MM.1S (cell line): ENCODE data around the gene RPS6KA6.

Experiments used
- DNase-seq: peaks from one replicate; pipeline ENCODE4 v3.0.0-alpha.2; 2015
- H2AFZ ChIP-seq: fragments of 300-600 bp; sonication (generic); 2 replicates; pipeline ENCODE4 v1.6.0; 2016; ENCODE audit warnings: antibody characterized with exemption, low read length
- H3F3A ChIP-seq: fragments of 300-600 bp; sonication (generic); 2 replicates; pipeline ENCODE4 v1.6.1; 2016; ENCODE audit warnings: mild to moderate bottlenecking, antibody characterized with exemption, low read length, moderate library complexity, mixed read lengths; ENCODE audit not compliant: insufficient read depth
- H3K27ac ChIP-seq: fragments of 300-600 bp; sonication (generic); 2 replicates; pipeline ENCODE4 v1.5.1; 2016; ENCODE audit warnings: mild to moderate bottlenecking, low read length
- H3K27me3 ChIP-seq: fragments of 300-600 bp; sonication (generic); replicated peaks from 2 replicates; pipeline ENCODE4 v1.6.0; 2016; ENCODE audit warnings: low read length; ENCODE audit not compliant: insufficient read depth
- H3K36me3 ChIP-seq: fragments of 300-600 bp; sonication (generic); replicated peaks from 2 replicates; pipeline ENCODE4 v1.6.1; 2016; ENCODE audit warnings: mild to moderate bottlenecking, low read length, mixed read lengths; ENCODE audit not compliant: insufficient read depth
- H3K4me1 ChIP-seq: fragments of 300-600 bp; sonication (generic); 2 replicates; pipeline ENCODE4 v1.6.1; 2016; ENCODE audit warnings: low read length, mixed read lengths
- H3K4me2 ChIP-seq: fragments of 300-600 bp; sonication (generic); 2 replicates; pipeline ENCODE4 v1.6.0; 2016; ENCODE audit warnings: low read depth, low read length
- H3K4me3 ChIP-seq: fragments of 300-600 bp; sonication (generic); 2 replicates; pipeline ENCODE4 v1.5.1; 2016; ENCODE audit warnings: low read length, mixed read lengths
- H3K79me2 ChIP-seq: fragments of 300-600 bp; sonication (generic); 2 replicates; pipeline ENCODE4 v1.6.1; 2016; ENCODE audit warnings: mixed run types, low read length, mixed read lengths
- H3K9ac ChIP-seq: fragments of 300-600 bp; sonication (generic); 2 replicates; pipeline ENCODE4 v1.6.1; 2016; ENCODE audit warnings: low read length, mixed read lengths
- H3K9me2 ChIP-seq: fragments of 300-600 bp; sonication (generic); replicated peaks from 2 replicates; pipeline ENCODE4 v1.6.1; 2016; ENCODE audit warnings: mild to moderate bottlenecking, low read length, mixed read lengths; ENCODE audit not compliant: insufficient read depth
- H3K9me3 ChIP-seq: fragments of 300-600 bp; sonication (generic); replicated peaks from 2 replicates; pipeline ENCODE4 v1.6.1; 2016; ENCODE audit warnings: mild to moderate bottlenecking, low read length, mixed read lengths; ENCODE audit not compliant: insufficient read depth
- H4K20me1 ChIP-seq: fragments of 300-600 bp; sonication (generic); 2 replicates; pipeline ENCODE4 v1.6.1; 2016; ENCODE audit warnings: mild to moderate bottlenecking, low read length, moderate library complexity, mixed read lengths; ENCODE audit not compliant: insufficient read depth
- CTCF ChIP-seq: fragments of 300-600 bp; sonication (generic); IDR thresholded peaks from 2 replicates; pipeline ENCODE4 v1.5.1; 2016; ENCODE audit warnings: antibody characterized with exemption, low read length, mixed read lengths
- EZH2 ChIP-seq: fragments of 300-600 bp; sonication (generic); optimal IDR thresholded peaks from 2 replicates; pipeline ENCODE3; 2017; ENCODE audit warnings: low read depth, mild to moderate bottlenecking, antibody characterized with exemption, low read length, mixed read lengths
- EZH2phosphoT487 ChIP-seq: fragments of 300-600 bp; sonication (generic); IDR thresholded peaks from 2 replicates; pipeline ENCODE4 v1.6.1; 2018; ENCODE audit warnings: antibody characterized with exemption, low read length

RPS6KA6 gene

DNA sequence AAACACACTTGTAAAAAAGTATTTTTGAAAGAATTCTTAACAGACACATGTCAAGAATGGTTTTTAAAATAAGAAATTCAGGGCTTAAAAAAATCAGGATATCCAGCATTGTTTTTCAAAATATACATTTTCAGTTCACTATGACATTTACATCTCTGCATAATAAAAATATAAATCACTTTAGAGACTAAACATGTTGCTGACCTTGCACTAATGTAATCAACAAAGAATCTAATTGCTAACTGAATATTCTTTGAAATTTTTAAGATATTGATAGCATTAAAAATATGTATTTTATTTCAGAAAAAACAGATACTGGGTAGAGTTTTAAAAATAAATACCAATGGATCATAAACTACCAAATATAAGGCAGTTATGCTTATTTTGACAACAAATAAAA, 26.4 kb downstream of the RPS6KA6 start:
- Histone ChIP-seq H3K27ac (no peak overlapping the region), H3K9ac (no peak overlapping the region), H3K9me2 (no peaks in the 10 kb centered on the region), H4K20me1 (no peaks in the 10 kb centered on the region), H3K27me3 (no peaks in the 10 kb centered on the region), H3K4me3 (no peak overlapping the region), H3K9me3 (no peaks in the 10 kb centered on the region), H3K36me3 (no peaks in the 10 kb centered on the region), H2AFZ (no peak overlapping the region), H3K4me2 (no peak overlapping the region), H3K79me2 (no peaks in the 10 kb centered on the region), H3K4me1 (no peaks in the 10 kb centered on the region), H3F3A (no peaks in the 10 kb centered on the region)
- TF ChIP-seq CTCF (no peak), EZH2 (no peak), EZH2phosphoT487 (no peak)
- no peak for DNase-seq

DNA sequence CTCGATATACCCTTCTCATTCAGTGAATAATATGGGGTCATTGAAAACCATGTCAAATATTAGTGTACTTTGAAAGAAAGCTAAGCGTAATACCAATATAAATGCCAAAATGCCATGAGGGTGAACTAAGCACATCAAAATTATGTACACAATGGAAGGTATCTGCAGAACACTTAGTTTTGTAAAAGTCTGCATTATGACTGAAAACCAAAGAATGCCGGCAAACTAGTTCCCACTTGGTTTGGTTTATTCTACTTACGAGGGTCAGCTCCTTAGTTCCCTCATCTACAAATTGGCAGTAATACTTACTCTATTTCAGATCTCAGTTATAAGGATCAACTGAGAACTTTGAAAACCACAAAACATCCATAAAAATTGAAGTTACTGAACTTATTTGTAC, 27.3 kb downstream of the RPS6KA6 start:
- TF ChIP-seq EZH2phosphoT487 (no peak), EZH2 (no peak), CTCF (no peak)
- Histone ChIP-seq H2AFZ (no peak overlapping the region), H3K27ac (no peak overlapping the region), H4K20me1 (no peaks in the 10 kb centered on the region), H3K79me2 (no peaks in the 10 kb centered on the region), H3K9me2 (no peaks in the 10 kb centered on the region), H3K4me1 (no peaks in the 10 kb centered on the region), H3K36me3 (no peaks in the 10 kb centered on the region), H3K27me3 (no peaks in the 10 kb centered on the region), H3K4me2 (no peak overlapping the region), H3K4me3 (no peak overlapping the region), H3F3A (no peaks in the 10 kb centered on the region), H3K9ac (no peak overlapping the region), H3K9me3 (no peaks in the 10 kb centered on the region)
- DNase-seq, result no peak

- H3K4me3 ChIP-seq, result no peak overlapping the region
- DNase-seq, result no peak
- H3K4me2 ChIP-seq, result no peak overlapping the region
- H3K36me3 ChIP-seq, result no peaks in the 10 kb centered on the region
- H3K9me2 ChIP-seq, result no peaks in the 10 kb centered on the region
- H3K27me3 ChIP-seq, result no peaks in the 10 kb centered on the region
- H3K4me1 ChIP-seq, result no peaks in the 10 kb centered on the region
- H3F3A ChIP-seq, result no peaks in the 10 kb centered on the region
- TF ChIP-seq CTCF (no peak), EZH2 (no peak), EZH2phosphoT487 (no peak)
- no peaks in the 10 kb centered on the region for H3K79me2 ChIP-seq
- H3K9ac ChIP-seq, result no peak overlapping the region
- no peak overlapping the region for H2AFZ ChIP-seq
- no peaks in the 10 kb centered on the region for H4K20me1 ChIP-seq
- no peaks in the 10 kb centered on the region for H3K9me3 ChIP-seq
- no peak overlapping the region for H3K27ac ChIP-seq
Observed at GRCh38 chrX:84156821-84157220, 31.2 kb downstream of the RPS6KA6 start.

DNA sequence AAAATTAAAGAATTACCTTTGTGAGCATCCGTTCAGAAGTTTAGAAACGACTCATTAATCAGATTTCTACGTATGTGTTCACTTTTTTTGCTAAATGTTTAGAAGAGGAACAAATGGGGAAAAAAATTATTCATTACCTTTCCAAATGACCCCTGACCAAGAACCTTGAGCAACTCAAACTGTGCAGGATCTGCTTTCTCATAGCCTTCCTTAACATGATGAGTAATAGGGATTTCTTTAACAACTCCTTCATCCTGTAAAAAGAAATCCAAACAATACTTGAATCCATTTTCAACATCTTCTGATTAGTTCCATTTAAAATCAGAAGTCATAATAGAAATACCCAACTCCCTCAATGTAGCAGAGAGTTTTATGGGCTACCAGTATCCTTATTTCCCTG, 32.1 kb downstream of the RPS6KA6 start:
- Histone ChIP-seq H3K9me2 (no peaks in the 10 kb centered on the region), H3K4me1 (no peaks in the 10 kb centered on the region), H3K36me3 (no peaks in the 10 kb centered on the region), H3K4me3 (no peak overlapping the region), H3F3A (no peaks in the 10 kb centered on the region), H3K9ac (no peak overlapping the region), H3K27ac (no peak overlapping the region), H3K9me3 (no peaks in the 10 kb centered on the region), H2AFZ (no peak overlapping the region), H3K4me2 (no peak overlapping the region), H3K27me3 (no peaks in the 10 kb centered on the region), H3K79me2 (no peaks in the 10 kb centered on the region), H4K20me1 (no peaks in the 10 kb centered on the region)
- no peak for DNase-seq
- TF ChIP-seq CTCF, result no peak
